ENCODE results near the gene B3GAT1.
A peak's percentile ranks its signal among the peaks of the same experiment; 100 is the strongest.

B3GAT1 gene

GRCh38 chr11:134331354-134332188, 80.5 kb downstream of the B3GAT1 start, which contains the start of gene GLB1L2:
Gene GLB1L2, plus strand, starts transcription at chr11:134331988. Its CDS starts 74 bp downstream, at chr11:134332062.
- peak; percentile 62 to 75 for DNase-seq

- no peak for DNase-seq
Measured at GRCh38 chr11:134330611-134331353, 81.3 kb downstream of the B3GAT1 start.
